ENCODE results near the gene SCFD2. TPM values are rescaled to one million over a fixed set of nuclear protein-coding genes. Genes with fewer than 3 reads are reported as not detected.
"Not testable (repeated sequence)": the region's sequence is repeated elsewhere in the genome, so short reads cannot be mapped to it uniquely, and the experiment has no call there.

SCFD2 gene
- total RNA-seq, 4 donors from 2014 or later, result 12.7 to 23.7 (median 18.3) TPM

DNA sequence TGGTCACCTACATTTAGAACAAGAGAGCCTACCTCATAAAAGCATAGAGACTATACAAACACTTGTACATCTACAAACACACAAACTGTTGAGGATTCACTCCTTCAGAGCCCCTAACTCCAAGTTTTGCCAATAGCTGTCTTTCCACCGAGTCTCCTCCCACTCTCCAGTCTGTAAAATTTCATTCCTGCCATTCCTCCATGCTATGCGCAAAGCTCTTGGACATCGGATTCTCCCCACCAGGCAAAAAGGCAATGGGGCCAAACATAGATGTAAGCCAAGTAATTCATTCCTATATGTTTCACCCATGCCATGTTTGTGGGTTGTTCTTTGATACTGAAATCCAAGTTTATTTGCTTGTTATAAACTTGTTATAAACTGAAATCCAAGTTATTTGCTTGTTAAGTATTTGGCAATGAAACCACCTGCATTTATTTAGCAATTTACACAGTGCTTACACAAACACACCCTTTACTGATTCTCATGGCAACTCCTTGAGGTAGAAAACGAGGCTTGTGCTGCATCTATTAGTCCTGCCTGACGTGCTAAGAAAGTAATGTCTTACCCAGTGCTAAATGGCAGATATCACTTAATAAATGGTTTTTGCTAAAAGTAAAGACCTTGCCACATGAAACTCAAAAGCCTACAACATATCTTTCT is 91.1 kb downstream of the SCFD2 start:
- TF ChIP-seq POLR2A (IDR thresholded peaks at IDR 0.05) (no peak), EP300 (IDR thresholded peaks at IDR 0.05; ENCODE audit: low read depth) (no peak), POLR2AphosphoS5 (IDR thresholded peaks at IDR 0.05) (no peak)
- TF ChIP-seq, protein P1, sequence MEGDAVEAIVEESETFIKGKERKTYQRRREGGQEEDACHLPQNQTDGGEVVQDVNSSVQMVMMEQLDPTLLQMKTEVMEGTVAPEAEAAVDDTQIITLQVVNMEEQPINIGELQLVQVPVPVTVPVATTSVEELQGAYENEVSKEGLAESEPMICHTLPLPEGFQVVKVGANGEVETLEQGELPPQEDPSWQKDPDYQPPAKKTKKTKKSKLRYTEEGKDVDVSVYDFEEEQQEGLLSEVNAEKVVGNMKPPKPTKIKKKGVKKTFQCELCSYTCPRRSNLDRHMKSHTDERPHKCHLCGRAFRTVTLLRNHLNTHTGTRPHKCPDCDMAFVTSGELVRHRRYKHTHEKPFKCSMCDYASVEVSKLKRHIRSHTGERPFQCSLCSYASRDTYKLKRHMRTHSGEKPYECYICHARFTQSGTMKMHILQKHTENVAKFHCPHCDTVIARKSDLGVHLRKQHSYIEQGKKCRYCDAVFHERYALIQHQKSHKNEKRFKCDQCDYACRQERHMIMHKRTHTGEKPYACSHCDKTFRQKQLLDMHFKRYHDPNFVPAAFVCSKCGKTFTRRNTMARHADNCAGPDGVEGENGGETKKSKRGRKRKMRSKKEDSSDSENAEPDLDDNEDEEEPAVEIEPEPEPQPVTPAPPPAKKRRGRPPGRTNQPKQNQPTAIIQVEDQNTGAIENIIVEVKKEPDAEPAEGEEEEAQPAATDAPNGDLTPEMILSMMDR (IDR thresholded peaks at IDR 0.05), result no peak
- H3K4me3 ChIP-seq, result no peak overlapping the region
- H3K27me3 ChIP-seq, result no peaks in the 10 kb centered on the region
- H3K9me3 ChIP-seq, result no peaks in the 10 kb centered on the region
- no peaks in the 10 kb centered on the region for H3K4me1 ChIP-seq
- H3K27ac ChIP-seq, result no peak overlapping the region
- no peaks in the 10 kb centered on the region for H3K36me3 ChIP-seq
- 73 to 84% methylated on average over 5 of the region's 5 CpGs for WGBS, 2 donors (ENCODE audit: low coverage in 1 of 2)
- no peak for DNase-seq
- in situ Hi-C loops (cut with MboI; ENCODE audit: low pct_ligation_motif_present in 1 of 4, low pct_unique_long_range_greater_than_20kb in 1 of 4, low sequenced_read_pairs in 3 of 4) (no loop called here), intact Hi-C loops (cut with DNase I; ENCODE audit: low total_unique reads) (no loop called here)

DNA sequence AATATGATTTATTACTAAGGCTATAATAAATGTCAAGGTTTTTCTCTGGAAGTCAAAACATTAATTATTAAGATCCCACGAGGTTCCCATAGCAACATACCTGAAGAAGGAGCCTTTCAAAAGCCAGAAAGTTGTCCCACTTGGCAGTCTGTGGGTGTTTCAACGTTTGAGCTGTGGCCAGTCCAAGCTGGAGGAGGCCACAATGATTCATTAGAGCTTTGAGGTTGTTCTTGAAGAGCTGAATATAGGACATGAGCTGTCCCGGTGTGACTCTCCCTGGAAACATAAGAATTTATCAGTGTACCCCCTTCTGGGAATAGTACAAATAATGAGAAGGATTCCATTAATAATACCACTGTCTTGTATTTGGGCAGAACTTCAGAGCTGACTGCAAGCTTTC is 92.1 kb downstream of the SCFD2 start:
- WGBS, 2 donors (ENCODE audit: low coverage in 1 of 2), result 68 to 80% methylated on average over 2 to 3 of the region's 3 CpGs
- Histone ChIP-seq H3K9me3 (no peaks in the 10 kb centered on the region), H3K27me3 (no peaks in the 10 kb centered on the region), H3K4me1 (no peaks in the 10 kb centered on the region), H3K36me3 (no peaks in the 10 kb centered on the region), H3K4me3 (no peak overlapping the region), H3K27ac (no peak overlapping the region)
- DNase-seq, result no peak
- TF ChIP-seq, protein P1 (IDR thresholded peaks at IDR 0.05), result no peak
- no peak for TF ChIP-seq POLR2A (IDR thresholded peaks at IDR 0.05)
- no peak for TF ChIP-seq EP300 (IDR thresholded peaks at IDR 0.05; ENCODE audit: low read depth)
- no peak for TF ChIP-seq POLR2AphosphoS5 (IDR thresholded peaks at IDR 0.05)
- intact Hi-C loops (cut with DNase I; ENCODE audit: low total_unique reads), result no loop called here
- in situ Hi-C loops (cut with MboI; ENCODE audit: low pct_ligation_motif_present in 1 of 4, low pct_unique_long_range_greater_than_20kb in 1 of 4, low sequenced_read_pairs in 3 of 4), result no loop called here

DNA sequence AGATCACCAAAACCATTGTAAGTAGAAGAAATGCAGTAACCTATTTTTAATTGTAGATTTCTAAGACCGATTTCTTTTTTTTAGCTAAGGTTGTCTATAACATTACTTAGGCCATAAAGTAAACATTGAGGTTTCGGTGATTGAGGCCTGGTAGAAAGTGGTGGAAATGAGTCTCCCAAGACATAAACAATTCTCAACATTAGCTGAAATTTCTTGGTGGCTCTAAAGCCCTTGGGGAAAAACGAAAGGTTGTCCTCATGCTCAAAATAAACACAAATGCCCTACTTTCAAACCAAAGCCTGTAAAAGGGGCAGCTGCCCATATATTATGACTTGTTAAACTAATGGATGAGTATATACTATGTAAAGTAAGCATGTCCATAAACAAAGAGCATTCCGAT is 98.8 kb downstream of the SCFD2 start:
- intact Hi-C loops (cut with DNase I; ENCODE audit: low total_unique reads) (no loop called here), in situ Hi-C loops (cut with MboI; ENCODE audit: low pct_ligation_motif_present in 1 of 4, low pct_unique_long_range_greater_than_20kb in 1 of 4, low sequenced_read_pairs in 3 of 4) (no loop called here)
- Histone ChIP-seq H3K9me3 (peaks cover 4 to 8% of the 10 kb centered on the region in 2 donors), H3K27ac (no peak overlapping the region), H3K36me3 (no peaks in the 10 kb centered on the region), H3K27me3 (no peaks in the 10 kb centered on the region), H3K4me3 (no peak overlapping the region), H3K4me1 (no peaks in the 10 kb centered on the region)
- DNase-seq, result no peak
- TF ChIP-seq EP300 (IDR thresholded peaks at IDR 0.05; ENCODE audit: low read depth) (no peak), POLR2A (IDR thresholded peaks at IDR 0.05) (no peak), POLR2AphosphoS5 (IDR thresholded peaks at IDR 0.05) (no peak)
- TF ChIP-seq, protein P1 (IDR thresholded peaks at IDR 0.05), result no peak
- 75 to 88% methylated on average over 4 of the region's 4 CpGs for WGBS, 2 donors (ENCODE audit: low coverage in 1 of 2)

DNA sequence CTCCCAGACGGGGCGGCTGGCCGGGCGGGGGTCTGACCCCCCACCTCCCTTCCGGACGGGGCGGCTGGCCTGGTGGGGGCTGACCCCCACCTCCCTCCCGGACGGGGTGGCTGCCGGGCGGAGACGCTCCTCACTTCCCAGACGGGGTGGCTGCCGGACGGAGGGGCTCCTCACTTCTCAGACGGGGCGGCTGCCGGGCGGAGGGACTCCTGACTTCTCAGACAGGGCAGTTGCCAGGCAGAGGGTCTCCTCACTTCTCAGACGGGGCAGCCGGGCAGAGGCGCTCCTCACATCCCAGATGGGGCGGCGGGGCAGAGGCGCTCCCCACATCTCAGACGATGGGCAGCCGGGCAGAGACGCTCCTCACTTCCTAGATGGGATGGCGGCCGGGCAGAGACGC is 109.9 kb downstream of the SCFD2 start:
- 100% methylated on average over 6 of the region's 31 CpGs; no CpG with 5 or more reads in 1 of the 2 donors for WGBS, 2 donors (ENCODE audit: low coverage in 1 of 2)
- in situ Hi-C loops (cut with MboI; ENCODE audit: low pct_ligation_motif_present in 1 of 4, low pct_unique_long_range_greater_than_20kb in 1 of 4, low sequenced_read_pairs in 3 of 4); H3K4me1 ChIP-seq; intact Hi-C loops (cut with DNase I; ENCODE audit: low total_unique reads); H3K27ac ChIP-seq; H3K4me3 ChIP-seq; H3K9me3 ChIP-seq; DNase-seq; H3K36me3 ChIP-seq; H3K27me3 ChIP-seq: not testable (repeated sequence)

DNA sequence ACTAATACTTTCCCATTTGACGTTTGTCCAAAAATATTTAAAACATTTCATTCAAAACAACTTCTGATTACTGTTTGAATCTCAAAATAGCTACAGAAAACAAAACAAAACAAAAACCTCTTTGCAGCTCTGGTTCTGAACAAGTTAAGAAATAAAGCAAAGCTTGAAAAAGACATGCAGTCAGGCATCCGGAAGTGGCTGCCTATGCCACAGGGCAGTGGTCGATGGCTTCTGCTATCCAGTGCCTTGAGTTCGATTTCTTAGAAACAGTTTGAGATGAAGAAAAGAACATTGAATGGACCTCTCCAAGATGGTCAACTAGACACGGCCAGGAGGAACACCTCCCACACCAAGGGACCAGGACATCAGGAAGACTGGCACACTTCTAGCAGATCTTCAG is 125.3 kb downstream of the SCFD2 start:
- Histone ChIP-seq H3K27ac (no peak overlapping the region), H3K4me3 (no peak overlapping the region), H3K27me3 (no peaks in the 10 kb centered on the region), H3K4me1 (no peaks in the 10 kb centered on the region), H3K9me3 (peaks cover 0 to 19% of the 10 kb centered on the region in 2 donors), H3K36me3 (no peaks in the 10 kb centered on the region)
- in situ Hi-C loops (cut with MboI; ENCODE audit: low pct_ligation_motif_present in 1 of 4, low pct_unique_long_range_greater_than_20kb in 1 of 4, low sequenced_read_pairs in 3 of 4) (loop anchor here in 1 of 4 donors (25.0 kb wide), 1 partner anchor 97 kb away; no protein-coding TSS in a partner anchor), intact Hi-C loops (cut with DNase I; ENCODE audit: low total_unique reads) (no loop called here)
- TF ChIP-seq EP300 (IDR thresholded peaks at IDR 0.05; ENCODE audit: low read depth) (no peak), POLR2A (IDR thresholded peaks at IDR 0.05) (no peak)
- 82 to 89% methylated on average over 5 of the region's 5 CpGs for WGBS, 2 donors (ENCODE audit: low coverage in 1 of 2)
- DNase-seq, result no peak

DNA sequence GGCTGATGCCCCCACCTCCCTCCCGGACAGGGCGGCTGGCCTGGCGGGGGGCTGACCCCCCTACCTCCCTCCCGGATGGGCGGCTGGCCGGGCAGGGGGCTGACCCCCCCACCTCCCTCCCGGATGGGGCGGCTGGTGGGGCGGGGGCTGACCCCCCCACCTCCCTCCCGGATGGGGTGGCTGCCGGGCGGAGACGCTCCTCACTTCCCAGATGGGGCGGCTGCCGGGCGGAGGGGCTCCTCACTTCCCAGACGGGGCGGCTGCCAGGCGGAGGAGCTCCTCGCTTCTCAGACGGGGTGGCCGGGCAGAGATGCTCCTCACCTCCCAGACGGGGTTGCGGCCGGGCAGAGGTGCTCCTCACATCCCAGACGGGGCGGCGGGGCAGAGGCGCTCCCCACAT is 127.5 kb downstream of the SCFD2 start:
- H3K4me1 ChIP-seq; H3K27ac ChIP-seq; DNase-seq; H3K27me3 ChIP-seq; intact Hi-C loops (cut with DNase I; ENCODE audit: low total_unique reads); H3K9me3 ChIP-seq; H3K4me3 ChIP-seq; H3K36me3 ChIP-seq: not testable (repeated sequence)
- in situ Hi-C loops (cut with MboI; ENCODE audit: low pct_ligation_motif_present in 1 of 4, low pct_unique_long_range_greater_than_20kb in 1 of 4, low sequenced_read_pairs in 3 of 4), result loop anchor here in 1 of 4 donors (25.0 kb wide), 1 partner anchor 99 kb away; no protein-coding TSS in a partner anchor
- WGBS, 2 donors (ENCODE audit: low coverage in 1 of 2), result 96% methylated on average over 9 of the region's 29 CpGs; no CpG with 5 or more reads in 1 of the 2 donors

DNA sequence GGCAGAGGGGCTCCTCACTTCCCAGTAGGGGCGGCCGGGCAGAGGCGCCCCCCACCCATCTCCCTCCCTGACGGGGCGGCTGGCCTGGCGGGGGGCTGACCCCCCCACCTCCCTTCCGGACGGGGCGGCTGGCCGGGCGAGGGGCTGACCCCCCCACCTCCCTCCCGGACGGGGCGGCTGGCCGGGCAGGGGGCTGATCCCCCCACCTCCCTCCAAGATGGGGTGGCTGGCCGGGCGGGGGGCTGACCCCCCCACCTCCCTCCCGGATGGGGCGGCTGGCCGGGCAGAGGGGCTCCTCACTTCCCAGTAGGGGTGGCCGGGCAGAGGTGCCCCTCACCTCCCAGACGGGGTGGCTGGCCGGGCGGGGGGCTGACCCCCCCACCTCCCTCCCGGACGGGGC is 128.1 kb downstream of the SCFD2 start:
- WGBS, 2 donors (ENCODE audit: low coverage in 1 of 2), result no CpG with 5 or more reads among the region's 26 CpGs
- in situ Hi-C loops (cut with MboI; ENCODE audit: low pct_ligation_motif_present in 1 of 4, low pct_unique_long_range_greater_than_20kb in 1 of 4, low sequenced_read_pairs in 3 of 4), result loop anchor here in 1 of 4 donors (25.0 kb wide), 1 partner anchor 99 kb away; no protein-coding TSS in a partner anchor

More for the DNA sequence above, 128.1 kb downstream of the SCFD2 start:
- H3K27me3 ChIP-seq; H3K27ac ChIP-seq; DNase-seq; intact Hi-C loops (cut with DNase I; ENCODE audit: low total_unique reads); H3K4me3 ChIP-seq; H3K4me1 ChIP-seq; H3K36me3 ChIP-seq; H3K9me3 ChIP-seq: not testable (repeated sequence)
